RPMI8226 (cell line): ENCODE results near the gene TXLNB.
"Not testable (repeated sequence)": the region's sequence is repeated elsewhere in the genome, so short reads cannot be mapped to it uniquely, and the experiment has no call there.

Source experiments
- DNase-seq: peaks from one replicate; pipeline ENCODE4 v3.0.0-alpha.2; 2015

Gene TXLNB

DNA sequence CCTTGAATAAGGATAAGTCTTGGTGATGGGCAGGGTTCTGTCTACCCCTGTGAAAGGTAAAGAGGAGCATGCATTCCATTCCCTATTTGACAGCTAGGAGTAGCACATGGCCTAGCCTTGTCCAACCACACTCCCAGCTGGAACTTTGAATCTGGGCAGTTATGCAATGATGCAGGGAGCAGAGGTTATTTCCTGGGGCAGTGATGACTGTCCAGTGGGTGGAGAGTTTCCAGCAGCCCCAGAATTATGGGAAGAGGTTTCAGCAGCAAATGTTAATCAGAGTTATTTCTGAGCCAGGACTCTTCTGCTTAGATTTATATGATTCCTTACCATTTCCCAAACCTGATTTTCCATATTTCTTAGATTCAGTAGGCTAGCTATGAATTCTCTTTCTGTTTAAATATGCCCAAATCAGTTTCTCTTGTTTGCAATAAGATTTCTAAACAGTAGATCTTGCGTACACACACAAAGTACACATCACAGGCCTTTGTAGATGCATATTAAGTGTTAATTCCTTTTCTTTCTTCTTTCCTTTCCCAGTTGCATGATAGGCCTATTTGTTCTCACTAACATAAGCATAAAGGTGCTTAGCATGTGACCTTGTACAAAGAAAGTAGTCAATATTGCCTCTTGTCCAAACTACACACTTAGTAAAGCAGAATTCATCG, 17.3 kb upstream of the TXLNB start:
- no peak for DNase-seq

DNA sequence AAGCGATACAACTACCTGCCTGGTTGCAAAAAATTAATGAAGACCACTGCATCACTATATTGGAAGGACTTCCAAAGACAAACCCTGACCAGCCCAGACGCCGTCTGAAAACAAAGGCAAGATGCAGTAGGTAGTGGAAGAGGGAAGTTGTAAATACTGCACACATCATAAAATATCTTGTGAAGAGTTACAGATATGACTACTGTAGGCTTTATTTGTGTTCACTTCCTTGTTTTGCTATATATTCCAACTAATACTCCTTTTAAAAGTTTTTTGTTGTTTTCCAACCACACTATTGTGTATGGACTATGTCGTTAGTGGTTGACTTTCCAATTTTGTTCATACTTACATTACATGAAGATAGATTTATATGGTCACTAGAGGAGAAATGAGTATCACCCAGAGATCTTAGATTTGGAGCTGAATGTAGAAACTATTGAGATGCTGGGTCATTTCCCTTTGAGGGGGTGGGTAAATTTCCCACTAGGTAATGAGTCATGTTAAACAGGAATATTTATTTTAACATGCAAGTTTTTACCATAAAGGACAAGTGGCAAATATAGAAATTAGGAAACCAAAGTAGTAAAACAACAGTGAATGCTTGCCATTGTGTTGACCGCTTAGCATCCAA, 16.6 kb upstream of the TXLNB start:
- DNase-seq, result no peak

DNA sequence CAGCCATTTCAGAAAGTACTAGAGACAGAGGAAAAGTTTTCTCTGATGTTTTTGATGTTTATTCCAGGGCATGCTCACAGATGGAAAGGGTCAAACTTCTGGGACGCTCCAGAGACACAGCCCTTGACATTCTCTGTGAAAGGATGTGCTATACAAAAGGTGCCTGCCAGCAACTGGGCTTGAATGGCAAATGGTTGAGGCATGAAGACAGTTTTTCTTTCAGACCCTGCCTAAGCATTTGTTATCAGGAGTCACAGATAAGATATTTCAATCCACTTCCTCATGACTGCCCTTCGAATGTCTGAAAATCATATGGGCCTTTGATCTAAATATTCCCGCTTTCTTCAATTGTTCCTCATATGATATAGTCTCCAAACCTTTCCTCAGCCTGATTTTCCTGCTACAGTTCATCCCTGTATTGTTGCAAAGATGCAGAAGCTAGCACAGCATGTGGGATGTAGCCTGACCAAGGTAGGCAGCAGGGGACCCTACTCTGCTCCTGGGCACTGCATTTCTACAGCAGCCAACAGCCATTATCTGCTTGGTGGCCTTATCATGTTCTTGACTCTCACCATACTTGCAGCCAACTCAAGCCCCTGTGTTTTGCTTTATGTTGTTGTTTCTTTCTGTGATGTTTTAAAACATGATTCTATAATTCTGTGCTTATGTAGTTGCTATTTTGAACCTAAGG, 14.6 kb upstream of the TXLNB start:
- DNase-seq, result no peak

DNA sequence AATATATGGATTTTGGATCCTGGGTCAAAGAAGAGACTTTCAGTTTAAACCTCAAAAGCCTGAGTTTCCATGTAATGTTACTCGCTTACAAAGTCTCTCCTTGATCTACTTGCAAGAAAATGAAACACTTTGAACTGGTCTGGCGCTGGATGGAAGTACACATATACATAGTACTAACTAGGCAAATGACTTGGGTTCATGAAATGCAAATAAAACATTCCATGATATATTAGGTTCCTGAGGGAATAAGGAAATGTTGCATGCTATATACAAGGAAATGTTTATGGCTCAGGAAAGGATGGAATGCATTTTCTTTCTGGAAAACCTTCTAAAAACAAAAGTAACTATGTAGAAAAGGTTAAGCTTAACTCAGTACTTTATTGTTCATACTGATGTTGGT, 11.4 kb upstream of the TXLNB start:
- no peak for DNase-seq

DNA sequence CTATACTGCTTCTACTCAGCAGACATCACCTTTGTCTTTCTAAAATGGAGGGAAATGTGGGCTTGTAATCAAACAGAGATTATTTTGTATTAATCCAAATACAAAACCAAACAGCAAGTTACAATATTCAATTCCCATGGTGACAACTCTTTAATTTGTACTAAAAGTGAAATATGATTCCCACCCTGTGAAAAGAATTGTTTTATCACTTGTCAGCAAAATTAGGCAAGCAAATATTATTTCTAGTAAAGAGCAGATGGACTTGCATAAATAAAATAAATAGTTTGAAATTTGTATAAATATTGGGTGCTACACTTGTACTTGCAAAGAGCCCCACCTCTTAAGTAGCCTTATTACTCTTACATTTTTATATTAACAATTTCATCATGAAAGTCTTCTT, 6.1 kb upstream of the TXLNB start:
- DNase-seq, result no peak

DNA sequence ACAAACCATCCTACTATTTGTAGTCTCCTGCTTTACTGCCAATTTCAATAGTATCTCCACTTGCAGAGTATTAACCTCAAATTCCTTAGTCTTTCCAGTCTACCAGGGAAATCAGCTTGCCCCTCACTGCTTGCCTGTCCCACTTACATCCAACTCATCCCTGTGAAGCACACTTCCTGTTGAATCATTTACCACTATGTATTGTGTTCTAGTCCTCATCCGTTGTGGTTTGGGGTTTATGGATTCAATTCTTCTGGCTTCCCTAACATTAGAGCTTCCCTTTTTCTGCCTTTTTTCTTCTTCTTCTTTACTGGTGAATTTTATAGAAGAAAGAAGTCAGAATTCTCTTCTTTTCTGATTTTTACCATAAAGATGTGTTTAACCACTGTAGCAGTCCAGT, 5.1 kb upstream of the TXLNB start:
- no peak for DNase-seq

DNA sequence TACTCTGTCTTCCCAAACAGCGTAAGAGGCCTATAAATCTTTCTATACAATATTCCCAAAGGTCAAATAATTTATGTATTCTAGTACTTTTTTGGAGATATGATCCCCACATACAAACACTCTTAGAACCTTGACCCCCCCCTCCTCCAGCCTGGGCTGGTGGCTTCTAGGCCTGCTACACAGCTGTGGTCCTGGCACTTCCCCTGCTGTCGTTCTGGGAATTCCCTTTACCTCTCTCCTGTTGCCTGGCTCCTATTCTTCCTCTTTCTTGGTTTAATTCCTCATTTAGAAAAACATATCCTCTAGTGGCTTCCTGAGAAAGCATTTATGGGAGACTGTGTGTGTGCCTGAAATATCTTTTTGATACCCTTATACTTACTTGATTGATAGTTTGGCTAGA, 4.1 kb upstream of the TXLNB start:
- DNase-seq, result no peak

DNA sequence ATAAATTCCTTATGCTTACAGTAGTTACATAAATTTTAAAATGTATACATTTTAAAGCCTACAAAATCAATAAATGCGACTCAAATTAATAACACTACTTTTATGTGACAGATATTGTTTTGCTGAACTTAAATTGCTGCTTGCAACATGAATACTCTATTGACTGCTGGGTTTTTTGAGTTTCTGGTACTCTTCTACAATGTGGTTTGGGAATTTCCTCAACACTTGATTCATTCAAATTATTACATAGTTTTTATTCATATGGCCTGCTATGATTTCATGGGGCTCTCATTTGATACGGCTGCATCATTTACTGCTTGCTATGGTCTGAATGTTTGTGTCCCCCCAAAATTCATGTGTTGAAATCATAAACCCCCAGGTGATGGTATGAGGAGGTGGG, 2.3 kb upstream of the TXLNB start:
- no peak for DNase-seq

DNA sequence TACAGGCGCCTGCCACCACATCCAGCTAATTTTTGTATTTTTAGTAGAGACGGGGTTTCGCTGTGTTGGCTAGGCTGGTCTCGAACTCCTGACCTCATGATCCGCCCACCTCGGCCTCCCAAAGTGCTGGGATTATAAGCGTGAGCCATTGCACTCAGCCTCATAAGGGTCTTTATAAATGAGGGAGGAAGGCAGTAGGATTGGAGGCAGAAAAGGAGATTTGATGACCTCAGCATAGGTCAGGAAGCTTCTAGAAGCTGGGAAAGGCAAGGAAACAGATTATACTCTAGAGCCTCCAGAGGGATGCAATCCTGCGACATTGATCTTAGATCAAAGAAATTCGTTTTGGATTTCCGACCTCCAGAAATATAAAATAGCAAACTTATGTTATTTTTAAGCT, 1.4 kb upstream of the TXLNB start:
- not testable (repeated sequence) for DNase-seq

DNA sequence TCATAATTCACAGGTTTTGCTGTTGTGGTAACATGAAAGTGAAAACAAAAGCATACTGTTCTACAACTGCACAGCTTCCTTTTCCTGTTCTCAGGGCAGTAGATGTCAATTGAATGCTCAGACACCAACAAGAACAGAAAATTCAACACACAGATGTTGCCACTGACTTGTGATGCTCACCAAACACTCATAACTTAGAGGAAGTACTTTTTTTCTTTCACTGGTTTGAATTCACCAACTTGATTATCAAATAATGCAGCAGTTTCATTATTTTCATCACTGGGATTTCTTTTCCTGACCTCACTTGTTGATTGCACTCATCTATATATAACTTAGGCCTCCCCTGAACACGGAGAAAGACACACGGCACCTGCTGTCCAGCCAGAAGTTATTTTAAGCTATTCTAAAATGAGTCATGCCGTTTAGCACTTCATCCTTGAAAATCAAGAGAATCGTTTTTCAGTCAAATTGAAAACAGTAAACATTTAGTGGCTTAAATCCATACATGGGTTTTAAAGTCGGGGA, 949 bp downstream of the TXLNB start:
- peak; percentile 78 for DNase-seq

DNA sequence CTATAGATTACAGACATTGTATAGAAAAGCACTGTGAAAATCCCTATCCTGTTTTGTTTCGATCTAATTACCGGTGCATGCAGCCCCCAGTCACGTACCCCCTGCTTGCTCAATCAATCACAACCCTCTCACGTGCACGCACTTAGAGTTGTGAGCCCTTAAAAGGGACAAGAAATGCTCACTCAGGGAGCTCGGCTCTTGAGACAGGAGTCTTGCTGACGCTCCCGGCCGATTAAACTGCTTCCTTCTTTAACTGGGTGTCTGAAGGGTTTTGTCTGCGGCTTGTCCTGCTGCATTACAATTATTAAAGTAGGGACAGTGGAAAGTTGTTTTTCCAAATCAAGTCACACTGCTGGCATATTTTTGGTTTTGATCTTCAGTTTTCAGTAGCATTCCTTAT, 2.6 kb downstream of the TXLNB start:
- DNase-seq, result no peak

DNA sequence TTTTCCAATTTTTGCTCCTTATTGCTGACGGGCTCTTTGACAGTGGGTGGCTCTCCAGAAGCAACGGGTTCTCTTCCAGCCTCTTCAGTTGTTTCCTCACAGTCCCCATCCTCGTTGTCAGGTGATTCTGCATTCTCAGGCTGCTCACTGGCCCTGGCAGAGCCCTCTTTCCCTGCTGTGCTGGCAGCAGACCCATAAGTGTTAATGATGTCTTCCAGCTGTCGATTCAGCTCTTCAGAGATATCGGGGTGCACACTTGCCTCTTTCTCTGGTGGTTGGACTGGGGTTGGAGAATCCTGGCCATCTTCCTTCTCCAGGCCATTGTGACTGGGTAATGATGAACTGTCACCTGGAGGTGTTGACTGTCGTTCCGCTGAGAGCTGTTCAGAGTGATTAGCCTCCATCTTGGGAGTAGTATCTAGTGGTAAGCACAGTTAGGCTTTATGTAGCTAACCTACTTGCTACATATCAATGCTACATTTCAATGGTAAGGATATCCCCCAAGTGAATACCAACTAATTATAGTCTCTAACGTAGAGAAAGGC, 3.2 kb downstream of the TXLNB start:
- DNase-seq, result no peak

DNA sequence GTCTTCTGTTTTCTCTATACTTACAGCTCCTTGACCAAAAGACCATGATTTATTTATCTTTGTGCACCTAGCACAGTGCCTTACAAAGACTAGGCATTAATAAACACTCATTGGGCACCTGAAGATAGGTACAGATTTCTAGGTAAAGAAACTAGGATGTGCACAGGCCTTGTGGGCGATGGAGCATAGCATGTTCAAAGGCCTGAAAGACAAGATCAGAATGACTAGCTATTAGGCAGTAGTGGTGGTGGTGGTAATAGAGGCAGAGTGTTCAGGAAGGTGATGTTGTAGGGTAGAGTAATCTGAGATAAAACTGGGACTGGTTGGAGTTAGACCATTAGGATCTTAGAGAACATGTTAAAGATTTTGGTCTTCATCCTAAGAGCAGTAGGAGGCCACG, 3.9 kb downstream of the TXLNB start:
- no peak for DNase-seq

DNA sequence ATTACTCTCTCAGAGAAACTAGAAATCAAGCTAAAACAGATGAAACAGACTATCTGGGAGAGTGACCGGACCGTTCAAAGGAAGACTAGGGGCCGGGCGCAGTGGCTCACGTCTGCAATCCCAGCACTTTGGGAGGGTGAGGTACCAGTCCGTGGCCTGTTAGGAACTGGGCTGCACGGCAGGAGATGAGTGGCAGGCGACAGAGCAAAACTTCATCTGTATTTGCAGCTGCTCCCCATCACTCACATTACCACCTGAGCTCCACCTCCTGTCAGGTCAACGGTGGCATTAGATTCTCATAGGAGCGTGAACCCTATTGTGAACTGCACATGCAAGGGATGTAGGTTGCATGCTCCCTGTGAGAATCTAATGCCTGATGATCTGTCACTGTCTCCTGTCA, 5.4 kb downstream of the TXLNB start:
- DNase-seq, result not testable (repeated sequence)

DNA sequence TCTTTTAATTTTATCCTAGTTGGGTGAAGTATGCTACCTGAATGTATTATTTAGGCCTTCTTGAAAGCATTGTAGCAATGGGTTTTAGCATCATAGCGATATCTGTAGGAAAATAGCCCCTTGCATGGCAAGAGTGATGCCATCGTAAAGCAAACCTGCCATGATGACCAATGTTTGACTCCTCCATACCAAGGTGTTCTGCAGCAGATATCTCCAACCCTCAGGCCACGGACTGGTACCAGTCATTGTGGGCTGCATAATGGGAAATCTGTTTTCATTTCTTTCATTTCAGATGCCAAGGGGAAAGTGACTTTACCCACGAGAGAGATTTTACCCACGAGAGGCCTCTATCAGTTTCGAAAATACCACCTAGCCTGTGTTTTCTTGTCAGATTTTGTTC, 6.2 kb downstream of the TXLNB start:
- DNase-seq, result no peak

DNA sequence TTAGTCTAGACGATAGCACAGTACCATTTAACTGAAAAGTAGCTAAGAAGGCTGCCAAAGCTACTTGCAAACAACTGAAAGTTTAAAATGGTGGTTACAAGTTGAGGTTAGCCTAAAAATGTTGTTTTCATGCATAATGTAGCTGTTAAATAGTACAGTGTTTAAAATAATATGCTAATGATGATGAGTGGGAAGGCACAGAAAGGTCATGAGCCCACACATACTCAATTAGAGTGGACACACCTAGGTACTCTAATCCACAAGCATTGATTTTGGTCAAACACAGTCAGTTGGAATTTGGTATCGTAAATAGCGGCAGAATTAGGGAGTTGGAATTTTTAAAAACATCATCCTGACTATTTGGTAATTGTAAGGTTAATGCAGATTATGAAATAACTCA, 7.0 kb downstream of the TXLNB start:
- no peak for DNase-seq

DNA sequence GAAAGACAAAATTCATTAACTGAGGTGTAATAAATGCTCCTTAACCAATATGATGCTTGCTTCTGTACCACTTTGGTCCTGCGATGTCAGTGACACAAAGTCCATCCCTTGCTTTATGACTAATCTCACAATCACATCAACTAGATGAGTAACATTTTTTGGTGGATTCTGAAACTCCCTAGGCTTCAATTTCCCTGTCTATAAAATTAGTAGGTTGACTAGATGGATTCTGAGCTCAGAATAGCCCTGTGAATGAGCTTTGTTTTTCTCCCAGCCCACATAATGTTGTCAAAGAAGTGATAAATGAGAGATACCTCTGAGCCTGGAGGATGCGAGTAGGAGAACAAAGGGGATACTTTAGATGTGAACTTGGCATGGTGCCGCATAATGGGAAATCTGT, 9.1 kb downstream of the TXLNB start:
- no peak for DNase-seq

DNA sequence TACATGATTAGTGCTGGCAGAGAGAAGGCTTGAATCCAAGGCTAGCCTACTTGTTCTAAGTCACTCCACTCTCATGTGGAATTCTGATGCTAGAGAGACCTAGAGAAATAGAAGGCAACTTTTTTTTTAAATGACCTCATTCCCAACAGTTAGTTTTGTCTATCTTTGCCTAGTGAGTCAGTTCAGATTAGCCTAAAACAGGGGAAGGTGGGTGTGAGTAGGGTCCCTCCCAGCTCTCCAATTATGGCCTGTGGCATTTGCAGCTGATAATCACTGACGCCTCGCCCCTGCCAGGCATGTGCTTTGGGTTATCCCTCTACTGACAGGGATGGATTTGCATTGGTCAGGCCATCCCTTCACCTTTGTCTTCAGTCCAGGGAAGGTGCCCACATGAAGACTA, 13.6 kb downstream of the TXLNB start:
- DNase-seq, result no peak

DNA sequence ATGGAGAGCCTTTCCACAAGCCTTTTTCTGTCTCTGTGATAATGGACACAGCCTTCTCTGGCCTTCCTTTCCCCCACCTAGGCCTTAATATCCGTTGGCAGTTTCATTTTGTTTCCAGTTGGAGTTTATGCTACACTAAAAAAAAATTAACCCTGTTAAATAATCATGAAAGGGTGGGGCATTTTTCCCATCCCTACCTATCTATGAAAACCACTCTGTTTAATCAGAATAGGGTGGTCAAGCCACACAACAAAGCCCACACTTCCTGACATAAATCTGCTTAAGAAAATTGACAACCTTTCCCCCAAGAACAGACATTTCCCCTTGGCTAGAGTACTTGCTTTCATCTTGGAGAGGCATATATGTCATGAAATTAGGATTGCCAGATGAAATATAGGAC, 14.2 kb downstream of the TXLNB start:
- no peak for DNase-seq

DNA sequence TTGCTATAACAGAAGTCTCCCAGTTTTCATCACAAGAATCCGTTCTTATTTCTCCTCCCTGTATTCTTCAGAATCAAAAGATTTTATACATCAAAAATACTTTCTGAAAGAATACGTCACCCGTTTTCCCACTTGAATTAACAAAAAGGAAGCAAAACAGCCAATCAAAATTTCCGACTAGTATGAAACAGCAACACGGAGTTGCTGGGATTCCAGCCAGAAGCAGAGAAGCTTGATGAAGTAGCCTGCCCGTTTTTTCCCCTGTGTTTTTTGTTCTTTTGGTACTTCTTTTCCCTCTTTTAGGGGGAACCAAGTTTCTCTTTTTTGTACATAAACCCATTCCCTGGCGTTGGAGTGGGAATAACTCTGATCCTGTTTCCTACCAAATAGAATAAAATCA, 14.6 kb downstream of the TXLNB start:
- DNase-seq, result no peak

DNA sequence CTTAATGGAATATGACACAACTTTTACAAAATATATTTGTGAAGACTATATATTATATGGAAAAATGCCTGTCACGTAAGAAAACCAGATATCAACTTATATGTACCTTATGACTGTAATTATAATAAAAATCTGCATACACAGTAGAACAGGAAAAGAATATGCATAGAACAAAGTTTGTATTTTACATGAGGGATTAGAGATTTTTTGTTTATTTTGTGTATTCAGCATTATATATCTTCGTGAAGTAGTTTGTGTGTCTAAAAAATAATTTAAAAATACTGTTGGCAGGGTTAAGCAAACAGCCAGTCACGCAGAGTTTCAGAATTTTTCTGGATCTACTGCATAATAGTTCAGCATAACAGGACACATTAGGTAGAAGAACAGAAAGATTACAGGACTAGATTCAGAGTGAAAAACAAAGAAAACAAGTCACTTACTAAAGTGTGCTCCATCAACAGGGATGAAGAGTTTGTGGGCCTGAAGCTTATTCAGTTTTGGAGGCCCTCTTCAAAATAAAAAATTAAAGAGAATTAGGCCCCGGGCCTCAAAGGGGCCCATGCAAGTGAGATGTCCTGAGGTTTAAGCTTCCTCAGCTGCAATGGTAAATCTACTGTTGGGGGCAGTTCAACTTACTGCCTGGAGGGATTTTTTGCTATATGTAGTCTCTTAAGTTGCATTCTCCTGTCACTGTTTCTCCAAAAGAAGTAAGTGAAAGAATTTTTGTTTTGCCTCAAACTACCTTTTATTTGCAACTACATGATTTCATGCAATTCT, 16.3 kb downstream of the TXLNB start:
- no peak for DNase-seq

DNA sequence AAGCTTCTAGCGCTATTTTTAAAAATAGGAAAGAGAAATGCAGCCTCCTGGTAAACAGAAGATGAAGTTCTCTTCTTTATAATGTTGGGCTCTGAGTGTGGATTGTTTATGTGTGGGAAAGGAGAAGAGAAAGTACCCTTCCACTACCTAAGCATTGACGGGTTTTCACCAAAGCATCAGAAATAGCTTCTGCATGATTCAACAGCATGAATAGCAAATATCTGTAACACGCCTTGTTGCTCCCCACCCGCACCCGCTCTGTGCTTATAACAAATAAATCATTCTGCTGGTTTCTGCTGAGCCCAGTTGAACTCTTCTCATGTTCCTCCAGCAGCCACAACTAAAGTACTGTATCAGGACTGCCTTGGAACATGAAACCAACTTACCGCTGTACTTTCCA, 20.7 kb downstream of the TXLNB start:
- no peak for DNase-seq

DNA sequence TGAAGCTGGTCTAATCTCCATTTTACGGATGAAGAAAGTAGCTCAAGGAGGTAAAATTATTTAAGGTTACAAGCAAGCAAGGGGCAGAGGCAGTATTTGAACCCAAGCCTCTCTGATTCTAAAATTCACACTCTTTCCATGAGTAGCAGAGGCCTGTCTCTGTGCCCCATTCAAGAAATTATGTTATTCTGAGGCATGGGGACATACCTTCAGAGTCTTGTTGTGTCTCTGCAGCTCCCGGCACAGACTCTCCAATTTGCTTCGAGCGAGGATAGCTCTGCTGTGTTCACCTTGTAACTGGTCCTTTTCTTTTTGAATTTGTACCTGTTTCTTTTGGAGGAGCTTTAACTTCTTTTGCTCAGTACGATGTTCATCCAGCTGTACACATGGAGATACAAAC, 21.5 kb downstream of the TXLNB start:
- no peak for DNase-seq
